K562 (cell line): ENCODE results near the gene CREB3L4. TPM values are rescaled to one million over a fixed set of nuclear protein-coding genes. Genes with fewer than 3 reads are reported as not detected.

Experiments used
- EGR1 ChIP-seq: fragments of 450-650 bp; conservative IDR thresholded peaks from 2 replicates; pipeline ENCODE4 v1.6.1; 2017; ENCODE audit warnings: mild to moderate bottlenecking
- ETV5 ChIP-seq: sonication (generic); formaldehyde crosslinking; IDR thresholded peaks from 2 replicates; pipeline ENCODE4 v1.4.0; 2020; ENCODE audit warnings: low read depth, mild to moderate bottlenecking, missing genetic modification reagents
- FOXP1 ChIP-seq: sonication (generic); formaldehyde crosslinking; IDR thresholded peaks from 2 replicates; pipeline ENCODE4 v1.8.0; 2022; ENCODE audit warnings: mild to moderate bottlenecking, missing genetic modification reagents
- SIRT6 ChIP-seq: IDR thresholded peaks from one replicate; pipeline ENCODE4 v1.6.1; 2012; ENCODE audit warnings: low read depth, mild to moderate bottlenecking, control low read depth, inconsistent platforms, low read length, moderate library complexity
- ZNF197 ChIP-seq: fragments of 200-800 bp; sonication (Bioruptor generic); IDR thresholded peaks from 2 replicates; pipeline ENCODE4 v1.6.1; 2016; ENCODE audit warnings: low read depth, missing genetic modification characterization, missing compliant biosample characterization
- polyA plus RNA-seq, 8 experiments: library from polyadenylated mRNA; depleted of rRNA in 4 of 8; stranded (reverse) in 5 of 8; unstranded in 3 of 8; fragments of >200 nt; fragmentation: Nextera tagmentation in 2 of 8; fragmentation: Illumina TruSeq in 1 of 8; extraction: Ambion mirVana in 2 of 8; extraction: Trizol in 1 of 8; gene quantifications; 2 replicates each; pipeline versions ENCODE4 v1.2.1 to v1.2.3, GENCODE V29; 2011 to 2014; ENCODE audit warnings: inconsistent platforms in 1 of 8, missing spikeins in 1 of 8
- total RNA-seq, 7 experiments: library from RNA; depleted of rRNA in 6 of 7; stranded (reverse); fragments of >200 nt in 6 of 7; fragmentation: Illumina TruSeq in 2 of 7; extraction: Trizol in 2 of 7; gene quantifications; 2 replicates each; pipeline versions ENCODE4 v1.2.1 to v1.2.3, GENCODE V29; 2011 to 2021; ENCODE audit warnings: low replicate concordance in 1 of 7
- TF ChIP-seq, protein P1 (sequence below): sonication (generic); formaldehyde crosslinking; IDR thresholded peaks from 2 replicates; pipeline ENCODE4 v1.8.0; 2023; ENCODE audit warnings: mild to moderate bottlenecking, missing genetic modification reagents
- TF ChIP-seq, protein P2 (sequence below): sonication (generic); formaldehyde crosslinking; IDR thresholded peaks from 2 replicates; pipeline ENCODE4 v1.9.0; 2022; ENCODE audit warnings: mild to moderate bottlenecking, missing genetic modification reagents
- TF ChIP-seq, protein P3 (sequence below): sonication (generic); formaldehyde crosslinking; IDR thresholded peaks from 2 replicates; pipeline ENCODE4 v1.8.1; 2023; ENCODE audit warnings: mild to moderate bottlenecking, missing genetic modification reagents
- TF ChIP-seq, protein P4 (sequence below): sonication (generic); formaldehyde crosslinking; IDR thresholded peaks from 2 replicates; pipeline ENCODE4 v1.9.0; 2022; ENCODE audit warnings: mild to moderate bottlenecking, missing genetic modification reagents
- TF ChIP-seq, protein P5 (sequence below): sonication (generic); formaldehyde crosslinking; IDR thresholded peaks from 2 replicates; pipeline ENCODE4 v1.8.0; 2022; ENCODE audit warnings: mild to moderate bottlenecking, missing genetic modification reagents

Gene CREB3L4
- total and polyA plus RNA-seq, 9 of the 15 experiments (the other 6 are each of a cell fraction or from before 2014, with no cell fraction given) = 9.9 to 18.6 (median 13.9) TPM

DNA sequence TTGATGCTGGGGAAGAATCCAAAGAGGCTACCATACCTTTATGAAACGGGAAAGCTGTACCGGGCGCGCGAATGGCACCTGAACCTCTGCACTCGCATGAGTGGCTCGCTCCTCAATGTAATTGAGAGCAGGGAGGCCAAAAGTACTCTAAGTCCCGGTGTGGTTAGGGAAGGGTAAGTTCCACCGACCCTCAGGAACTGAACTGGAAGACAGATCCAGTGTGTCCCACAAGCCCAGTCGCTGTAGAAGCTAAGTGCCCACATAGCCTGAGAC, 46.0 kb upstream of the CREB3L4 start (continued):
- TF ChIP-seq, protein P1, sequence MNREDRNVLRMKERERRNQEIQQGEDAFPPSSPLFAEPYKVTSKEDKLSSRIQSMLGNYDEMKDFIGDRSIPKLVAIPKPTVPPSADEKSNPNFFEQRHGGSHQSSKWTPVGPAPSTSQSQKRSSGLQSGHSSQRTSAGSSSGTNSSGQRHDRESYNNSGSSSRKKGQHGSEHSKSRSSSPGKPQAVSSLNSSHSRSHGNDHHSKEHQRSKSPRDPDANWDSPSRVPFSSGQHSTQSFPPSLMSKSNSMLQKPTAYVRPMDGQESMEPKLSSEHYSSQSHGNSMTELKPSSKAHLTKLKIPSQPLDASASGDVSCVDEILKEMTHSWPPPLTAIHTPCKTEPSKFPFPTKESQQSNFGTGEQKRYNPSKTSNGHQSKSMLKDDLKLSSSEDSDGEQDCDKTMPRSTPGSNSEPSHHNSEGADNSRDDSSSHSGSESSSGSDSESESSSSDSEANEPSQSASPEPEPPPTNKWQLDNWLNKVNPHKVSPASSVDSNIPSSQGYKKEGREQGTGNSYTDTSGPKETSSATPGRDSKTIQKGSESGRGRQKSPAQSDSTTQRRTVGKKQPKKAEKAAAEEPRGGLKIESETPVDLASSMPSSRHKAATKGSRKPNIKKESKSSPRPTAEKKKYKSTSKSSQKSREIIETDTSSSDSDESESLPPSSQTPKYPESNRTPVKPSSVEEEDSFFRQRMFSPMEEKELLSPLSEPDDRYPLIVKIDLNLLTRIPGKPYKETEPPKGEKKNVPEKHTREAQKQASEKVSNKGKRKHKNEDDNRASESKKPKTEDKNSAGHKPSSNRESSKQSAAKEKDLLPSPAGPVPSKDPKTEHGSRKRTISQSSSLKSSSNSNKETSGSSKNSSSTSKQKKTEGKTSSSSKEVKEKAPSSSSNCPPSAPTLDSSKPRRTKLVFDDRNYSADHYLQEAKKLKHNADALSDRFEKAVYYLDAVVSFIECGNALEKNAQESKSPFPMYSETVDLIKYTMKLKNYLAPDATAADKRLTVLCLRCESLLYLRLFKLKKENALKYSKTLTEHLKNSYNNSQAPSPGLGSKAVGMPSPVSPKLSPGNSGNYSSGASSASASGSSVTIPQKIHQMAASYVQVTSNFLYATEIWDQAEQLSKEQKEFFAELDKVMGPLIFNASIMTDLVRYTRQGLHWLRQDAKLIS (CRISPR knock-in tag) = 0 out of 2 replicates have a peak, but pooled peaks have one; percentile 10
- TF ChIP-seq, protein P2, sequence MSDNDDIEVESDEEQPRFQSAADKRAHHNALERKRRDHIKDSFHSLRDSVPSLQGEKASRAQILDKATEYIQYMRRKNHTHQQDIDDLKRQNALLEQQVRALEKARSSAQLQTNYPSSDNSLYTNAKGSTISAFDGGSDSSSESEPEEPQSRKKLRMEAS = 0 out of 2 replicates have a peak, but pooled peaks have one; percentile 46
- TF ChIP-seq EGR1 (no peak), FOXP1 (CRISPR knock-in tag) (0 out of 2 replicates have a peak, but pooled peaks have one; percentile 30), ZNF197 (CRISPR knock-in tag) (0 out of 2 replicates have a peak, but pooled peaks have one; percentile 4), ETV5 (CRISPR knock-in tag) (peak; percentile 48; the same call in 1 of the 2 replicates), SIRT6 (no peak)
- TF ChIP-seq, protein P3, sequence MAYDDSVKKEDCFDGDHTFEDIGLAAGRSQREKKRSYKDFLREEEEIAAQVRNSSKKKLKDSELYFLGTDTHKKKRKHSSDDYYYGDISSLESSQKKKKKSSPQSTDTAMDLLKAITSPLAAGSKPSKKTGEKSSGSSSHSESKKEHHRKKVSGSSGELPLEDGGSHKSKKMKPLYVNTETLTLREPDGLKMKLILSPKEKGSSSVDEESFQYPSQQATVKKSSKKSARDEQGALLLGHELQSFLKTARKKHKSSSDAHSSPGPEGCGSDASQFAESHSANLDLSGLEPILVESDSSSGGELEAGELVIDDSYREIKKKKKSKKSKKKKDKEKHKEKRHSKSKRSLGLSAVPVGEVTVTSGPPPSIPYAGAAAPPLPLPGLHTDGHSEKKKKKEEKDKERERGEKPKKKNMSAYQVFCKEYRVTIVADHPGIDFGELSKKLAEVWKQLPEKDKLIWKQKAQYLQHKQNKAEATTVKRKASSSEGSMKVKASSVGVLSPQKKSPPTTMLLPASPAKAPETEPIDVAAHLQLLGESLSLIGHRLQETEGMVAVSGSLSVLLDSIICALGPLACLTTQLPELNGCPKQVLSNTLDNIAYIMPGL (CRISPR knock-in tag) = peak; percentile 27; the same call in 1 of the 2 replicates
- TF ChIP-seq, protein P4, sequence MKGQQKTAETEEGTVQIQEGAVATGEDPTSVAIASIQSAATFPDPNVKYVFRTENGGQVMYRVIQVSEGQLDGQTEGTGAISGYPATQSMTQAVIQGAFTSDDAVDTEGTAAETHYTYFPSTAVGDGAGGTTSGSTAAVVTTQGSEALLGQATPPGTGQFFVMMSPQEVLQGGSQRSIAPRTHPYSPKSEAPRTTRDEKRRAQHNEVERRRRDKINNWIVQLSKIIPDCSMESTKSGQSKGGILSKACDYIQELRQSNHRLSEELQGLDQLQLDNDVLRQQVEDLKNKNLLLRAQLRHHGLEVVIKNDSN (CRISPR knock-in tag) = peak; percentile 24; the same call in 1 of the 2 replicates
- TF ChIP-seq, protein P5, sequence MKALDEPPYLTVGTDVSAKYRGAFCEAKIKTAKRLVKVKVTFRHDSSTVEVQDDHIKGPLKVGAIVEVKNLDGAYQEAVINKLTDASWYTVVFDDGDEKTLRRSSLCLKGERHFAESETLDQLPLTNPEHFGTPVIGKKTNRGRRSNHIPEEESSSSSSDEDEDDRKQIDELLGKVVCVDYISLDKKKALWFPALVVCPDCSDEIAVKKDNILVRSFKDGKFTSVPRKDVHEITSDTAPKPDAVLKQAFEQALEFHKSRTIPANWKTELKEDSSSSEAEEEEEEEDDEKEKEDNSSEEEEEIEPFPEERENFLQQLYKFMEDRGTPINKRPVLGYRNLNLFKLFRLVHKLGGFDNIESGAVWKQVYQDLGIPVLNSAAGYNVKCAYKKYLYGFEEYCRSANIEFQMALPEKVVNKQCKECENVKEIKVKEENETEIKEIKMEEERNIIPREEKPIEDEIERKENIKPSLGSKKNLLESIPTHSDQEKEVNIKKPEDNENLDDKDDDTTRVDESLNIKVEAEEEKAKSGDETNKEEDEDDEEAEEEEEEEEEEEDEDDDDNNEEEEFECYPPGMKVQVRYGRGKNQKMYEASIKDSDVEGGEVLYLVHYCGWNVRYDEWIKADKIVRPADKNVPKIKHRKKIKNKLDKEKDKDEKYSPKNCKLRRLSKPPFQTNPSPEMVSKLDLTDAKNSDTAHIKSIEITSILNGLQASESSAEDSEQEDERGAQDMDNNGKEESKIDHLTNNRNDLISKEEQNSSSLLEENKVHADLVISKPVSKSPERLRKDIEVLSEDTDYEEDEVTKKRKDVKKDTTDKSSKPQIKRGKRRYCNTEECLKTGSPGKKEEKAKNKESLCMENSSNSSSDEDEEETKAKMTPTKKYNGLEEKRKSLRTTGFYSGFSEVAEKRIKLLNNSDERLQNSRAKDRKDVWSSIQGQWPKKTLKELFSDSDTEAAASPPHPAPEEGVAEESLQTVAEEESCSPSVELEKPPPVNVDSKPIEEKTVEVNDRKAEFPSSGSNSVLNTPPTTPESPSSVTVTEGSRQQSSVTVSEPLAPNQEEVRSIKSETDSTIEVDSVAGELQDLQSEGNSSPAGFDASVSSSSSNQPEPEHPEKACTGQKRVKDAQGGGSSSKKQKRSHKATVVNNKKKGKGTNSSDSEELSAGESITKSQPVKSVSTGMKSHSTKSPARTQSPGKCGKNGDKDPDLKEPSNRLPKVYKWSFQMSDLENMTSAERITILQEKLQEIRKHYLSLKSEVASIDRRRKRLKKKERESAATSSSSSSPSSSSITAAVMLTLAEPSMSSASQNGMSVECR = peak; percentile 54; the same call in 1 of the 2 replicates
- TF ChIP-seq, all 486 proteins: peak for 11
